A549 (cell line): ENCODE results near the gene DAGLA. TPM values are rescaled to one million over a fixed set of nuclear protein-coding genes. Genes with fewer than 3 reads are reported as not detected.

Source experiments
- ATAC-seq, 2 experiments: fragments of 200-7000 bp in 1 of 2; fragments of >200 bp in 1 of 2; cut with Nextera tagmentation in 1 of 2; cut with Tn5 transposase in 1 of 2; 3 replicates each; pipeline versions ENCODE4 v1.8.0 to v1.9.1; 2018 to 2020; ENCODE audit warnings: mild to moderate bottlenecking in 1 of 2, moderate library complexity in 1 of 2
- CTCF ChIA-PET: fragments of 300-600 bp; sonication (Branson Sonifier 250); formaldehyde crosslinking; extraction: SDS; loops from one replicate; lab custom pipeline; 2021; ENCODE audit warnings: antibody characterized with exemption, inconsistent platforms; lab: Yijun Ruan, JAX
- POLR2A ChIA-PET: fragments of 350-600 bp; formaldehyde crosslinking; extraction: SDS; loops from one replicate; lab custom pipeline; 2021; ENCODE audit warnings: antibody characterized with exemption, inconsistent platforms; lab: Yijun Ruan, JAX
- DNase-seq, 2 experiments: peaks; one replicate each; pipeline versions ENCODE4 v3.0.0 to v3.0.0-alpha.2; 2011 to 2016; ENCODE audit warnings: low read depth in 1 of 2, low spot score in 1 of 2
- FAIRE-seq: peaks from 2 replicates; lab custom pipeline; 2011; peaks lifted over from hg19 to GRCh38; lab: Jason Lieb, UNC
- H3K27ac ChIP-seq, 2 experiments: fragments of >200 bp; sonication (Bioruptor Twin); formaldehyde crosslinking; 3 replicates each; pipeline ENCODE4 v1.5.1; 2016 to 2017
- H3K4me1 ChIP-seq: fragments of >200 bp; sonication (Bioruptor Twin); formaldehyde crosslinking; 3 replicates; pipeline ENCODE4 v1.6.1; 2016
- H3K4me2 ChIP-seq: fragments of >200 bp; sonication (Bioruptor Twin); formaldehyde crosslinking; 3 replicates; pipeline ENCODE4 v1.6.1; 2016
- H3K4me3 ChIP-seq: fragments of >200 bp; sonication (Bioruptor Twin); formaldehyde crosslinking; 3 replicates; pipeline ENCODE4 v1.5.1; 2016
- H3K9me3 ChIP-seq: fragments of >200 bp; sonication (Bioruptor Twin); formaldehyde crosslinking; 3 replicates; pipeline ENCODE4 v1.6.1; 2016
- ATOH8 ChIP-seq: fragments of 250-450 bp; sonication (Bioruptor Pico); IDR thresholded peaks from 2 replicates; pipeline ENCODE4 v1.5.0; 2020; ENCODE audit warnings: low read depth, mild to moderate bottlenecking, moderate library complexity
- BCL3 ChIP-seq: fragments of >200 bp; sonication (Bioruptor Twin); formaldehyde crosslinking; IDR thresholded peaks from 3 replicates; pipeline ENCODE4 v1.6.1; 2016
- BHLHE40 ChIP-seq: IDR thresholded peaks from 2 replicates; pipeline ENCODE4 v1.6.1; 2012; ENCODE audit warnings: low read depth, low read length, inconsistent platforms
- CBX2 ChIP-seq: fragments of 200-600 bp; sonication (generic); IDR thresholded peaks from 2 replicates; pipeline ENCODE4 v1.6.1; 2016; ENCODE audit warnings: low read depth, mild to moderate bottlenecking, borderline replicate concordance
- CTCF ChIP-seq: fragments of >200 bp; sonication (Bioruptor Twin); formaldehyde crosslinking; IDR thresholded peaks from 3 replicates; pipeline ENCODE4 v1.5.1; 2016
- ESRRA ChIP-seq: fragments of 150-350 bp; IDR thresholded peaks from 2 replicates; pipeline ENCODE4 v1.6.1; 2014; ENCODE audit warnings: mild to moderate bottlenecking, low read length, borderline replicate concordance
- FOSL2 ChIP-seq, 2 experiments: fragments of 450-650 bp in 1 of 2; fragments of >200 bp in 1 of 2; sonication (Bioruptor Twin) in 1 of 2; formaldehyde crosslinking; IDR thresholded peaks; 2 replicates each; pipeline versions ENCODE4 v1.5.0 to v1.6.1; 2016 to 2020; ENCODE audit warnings: mild to moderate bottlenecking in 1 of 2, moderate library complexity in 1 of 2
- GATA3 ChIP-seq: IDR thresholded peaks from 2 replicates; pipeline ENCODE4 v1.6.1; 2012; ENCODE audit warnings: borderline replicate concordance
- HDAC2 ChIP-seq: fragments of 200-600 bp; sonication (generic); IDR thresholded peaks from 2 replicates; pipeline ENCODE4 v1.6.1; 2016
- HES2 ChIP-seq: fragments of >200 bp; sonication (Bioruptor Twin); formaldehyde crosslinking; IDR thresholded peaks from 2 replicates; pipeline ENCODE4 v1.6.1; 2016
- HOXA7 ChIP-seq: fragments of 250-450 bp; sonication (Bioruptor Pico); IDR thresholded peaks from 2 replicates; pipeline ENCODE4 v1.5.0; 2020; ENCODE audit warnings: mild to moderate bottlenecking, moderate library complexity
- HOXB13 ChIP-seq: fragments of 250-450 bp; sonication (Bioruptor Pico); IDR thresholded peaks from 2 replicates; pipeline ENCODE4 v1.5.0; 2020; ENCODE audit warnings: low read depth, mild to moderate bottlenecking, moderate library complexity
- JUNB ChIP-seq: fragments of >200 bp; sonication (Bioruptor Twin); formaldehyde crosslinking; IDR thresholded peaks from 2 replicates; pipeline ENCODE4 v1.6.1; 2016
- MAFK ChIP-seq: fragments of 450-650 bp; IDR thresholded peaks from 2 replicates; pipeline ENCODE4 v1.6.1; 2014; ENCODE audit not compliant: partially characterized antibody
- NFE2L2 ChIP-seq: fragments of 150-350 bp; conservative IDR thresholded peaks from 2 replicates; pipeline ENCODE4 v1.6.1; 2014; ENCODE audit warnings: low read length
- NR3C1 ChIP-seq: fragments of >200 bp; sonication (Bioruptor Twin); formaldehyde crosslinking; IDR thresholded peaks from 3 replicates; pipeline ENCODE4 v1.6.1; 2017
- PBX3 ChIP-seq: IDR thresholded peaks from 2 replicates; pipeline ENCODE4 v1.6.1; 2012
- POLR2A ChIP-seq: IDR thresholded peaks from 2 replicates; pipeline ENCODE4 v1.6.1; 2012; ENCODE audit warnings: mild to moderate bottlenecking, low read length
- REST ChIP-seq: fragments of 200-600 bp; sonication (generic); IDR thresholded peaks from 2 replicates; pipeline ENCODE4 v1.6.1; 2016; ENCODE audit warnings: antibody characterized with exemption, mild to moderate bottlenecking, moderate library complexity
- SMC3 ChIP-seq: fragments of >200 bp; sonication (Bioruptor Twin); formaldehyde crosslinking; IDR thresholded peaks from 3 replicates; pipeline ENCODE4 v1.6.1; 2018; ENCODE audit warnings: inconsistent platforms
- SREBF2 ChIP-seq: fragments of 450-650 bp; IDR thresholded peaks from 2 replicates; pipeline ENCODE4 v1.6.1; 2014; ENCODE audit warnings: mild to moderate bottlenecking, moderate library complexity
- TP53 ChIP-seq: fragments of 250-450 bp; sonication (Bioruptor Pico); IDR thresholded peaks from 2 replicates; pipeline ENCODE4 v1.5.0; 2021; ENCODE audit warnings: mild to moderate bottlenecking, moderate library complexity
- ZFP36 ChIP-seq: fragments of 450-650 bp; IDR thresholded peaks from 2 replicates; pipeline ENCODE4 v1.6.1; 2014; ENCODE audit warnings: borderline replicate concordance; ENCODE audit not compliant: partially characterized antibody
- ZSCAN20 ChIP-seq: fragments of 250-450 bp; sonication (Bioruptor Pico); IDR thresholded peaks from 2 replicates; pipeline ENCODE4 v1.8.0; 2022; ENCODE audit warnings: mild to moderate bottlenecking, moderate library complexity
- WGBS: methylation state at CpG from one replicate; pipeline ENCODE4 v1.1.6; 2017; ENCODE audit errors: missing lambda C conversion rate; 5-methylcytosine and 5-hydroxymethylcytosine counted together
- polyA plus RNA-seq, 4 experiments: library from polyadenylated mRNA; depleted of rRNA in 3 of 4; stranded (reverse); fragments of >200 nt; fragmentation: RNase III in 1 of 4; extraction: RNeasy Plus Mini Kit Qiagen cat#74134 plus additional on column Dnase treatment in 1 of 4; gene quantifications; 2 replicates in 3 of 4; 3 replicates in 1 of 4; pipeline ENCODE4 v1.2.3, GENCODE V29; 2011 to 2017

DAGLA gene
- polyA plus RNA-seq, 2 of the 4 experiments (the other 2 are of a cell fraction), result 0.93 to 2.5 TPM

GRCh38 chr11:61756147-61756451, 75.9 kb downstream of the DAGLA start:
- POLR2A ChIA-PET, result no interaction called here
- 13% methylated on average over 4 of the region's 4 CpGs for WGBS

GRCh38 chr11:61756452-61757212, 76.4 kb downstream of the DAGLA start:
- peak overlapping the region; percentile 95 to 99 for H3K27ac ChIP-seq
- 3% methylated on average over 8 of the region's 9 CpGs for WGBS
- H3K4me2 ChIP-seq, result peak overlapping the region; percentile 100
- peak; percentile 49 for FAIRE-seq
- no peaks in the 10 kb centered on the region for H3K9me3 ChIP-seq
- peak; percentile 55 to 74 for ATAC-seq
- H3K4me3 ChIP-seq, result peak overlapping the region; percentile 36
- POLR2A ChIA-PET, result no interaction called here
- DNase-seq, result peak; percentile 89 to 94
- peaks cover 80% of the 10 kb centered on the region for H3K4me1 ChIP-seq
- CTCF ChIA-PET, result interaction anchor here (0.7 to 5.6 kb wide), 9 partner anchors 10 to 351 kb away, joined by 3 to 61 read pairs (median 10); no protein-coding TSS in a partner anchor
- TF ChIP-seq ESRRA (no peak; the same call in 1 of the 2 replicates), TP53 (no peak), HOXA7 (no peak), BCL3 (0 out of 3 replicates have a peak, but pooled peaks have one; percentile 15), MAFK (no peak), GATA3 (peak; percentile 31; the same call in 1 of the 2 replicates), SREBF2 (no peak), PBX3 (no peak), POLR2A (peak; percentile 30; the same call in 1 of the 2 replicates), CTCF (no peak), CBX2 (no peak), FOSL2 (IDR thresholded peaks at IDR 0.05) (peak; percentile 59; the same call in 1 of the 2 replicates), FOSL2 (CRISPR knock-in tag; IDR thresholded peaks at IDR 0.05) (peak; percentile 87), HOXB13 (CRISPR knock-in tag) (peak; percentile 67; the same call in 1 of the 2 replicates), ZFP36 (no peak)

More at GRCh38 chr11:61756147-61756451, 75.9 kb downstream of the DAGLA start:
- DNase-seq, result no peak
- no peak for FAIRE-seq
- no peaks in the 10 kb centered on the region for H3K9me3 ChIP-seq
- TF ChIP-seq REST (no peak), NR3C1 (no peak), NFE2L2 (no peak), ATOH8 (CRISPR knock-in tag) (no peak), BHLHE40 (no peak), HDAC2 (no peak), ZSCAN20 (no peak), TP53 (no peak), HES2 (no peak), JUNB (no peak), SMC3 (no peak)
- TF ChIP-seq, all 56 proteins: peak for 0
- ATAC-seq, result peak in 1 of 2 experiments; percentile 10; a peak in 3 of 6 replicates
- peaks cover 75% of the 10 kb centered on the region for H3K4me1 ChIP-seq
- H3K27ac ChIP-seq, result peak overlapping the region; percentile 95 to 99
- CTCF ChIA-PET, result interaction anchor here (0.8 to 5.6 kb wide), 10 partner anchors 9 to 352 kb away, joined by 3 to 61 read pairs (median 10); no protein-coding TSS in a partner anchor
- peak overlapping the region; percentile 100 for H3K4me2 ChIP-seq
- H3K4me3 ChIP-seq, result peak overlapping the region; percentile 36
